GM19023 (cell line): ENCODE results near the gene NDUFAF8.

Source experiments
- ATAC-seq: cut with Tn5 transposase; IDR thresholded peaks from one replicate; pipeline ENCODE4 v1.9.1; 2021; ENCODE audit warnings: mild to moderate bottlenecking, moderate library complexity; ENCODE audit not compliant: unreplicated experiment

NDUFAF8 gene

GRCh38 chr17:81200695-81201580, 38.2 kb upstream of the NDUFAF8 start:
- ATAC-seq, result no peak

- no peak for ATAC-seq
These were observed 36.8 kb upstream of the NDUFAF8 start for GRCh38 chr17:81202318-81202717.

GRCh38 chr17:81203136-81203535, 36.0 kb upstream of the NDUFAF8 start:
- no peak for ATAC-seq

- ATAC-seq, result no peak
These were observed 34.5 kb upstream of the NDUFAF8 start for GRCh38 chr17:81204578-81204977.

GRCh38 chr17:81206166-81206565, 33.0 kb upstream of the NDUFAF8 start:
- ATAC-seq, result no peak

GRCh38 chr17:81206657-81207056, 32.5 kb upstream of the NDUFAF8 start:
- no peak for ATAC-seq

- ATAC-seq, result no peak
These were observed 31.2 kb upstream of the NDUFAF8 start for GRCh38 chr17:81207610-81208581.

- no peak for ATAC-seq
These were observed 30.5 kb upstream of the NDUFAF8 start for GRCh38 chr17:81208651-81209050.

- ATAC-seq, result no peak
These were observed 30.0 kb upstream of the NDUFAF8 start for GRCh38 chr17:81209141-81209540.

- no peak for ATAC-seq
These were observed 28.7 kb upstream of the NDUFAF8 start for GRCh38 chr17:81210466-81210865.

GRCh38 chr17:81210868-81211267, 28.2 kb upstream of the NDUFAF8 start:
- no peak for ATAC-seq

- ATAC-seq, result no peak
These were observed 26.8 kb upstream of the NDUFAF8 start for GRCh38 chr17:81212365-81212764.

GRCh38 chr17:81213978-81214377, 25.1 kb upstream of the NDUFAF8 start:
- no peak for ATAC-seq

- no peak for ATAC-seq
These were observed 21.6 kb upstream of the NDUFAF8 start for GRCh38 chr17:81217491-81217890.

- ATAC-seq, result no peak
These were observed 20.7 kb upstream of the NDUFAF8 start for GRCh38 chr17:81218459-81218858.

GRCh38 chr17:81218991-81219390, 20.1 kb upstream of the NDUFAF8 start:
- no peak for ATAC-seq

- no peak for ATAC-seq
These were observed 19.5 kb upstream of the NDUFAF8 start for GRCh38 chr17:81219476-81220180.

GRCh38 chr17:81221371-81221841, 17.7 kb upstream of the NDUFAF8 start:
- ATAC-seq, result no peak

- no peak for ATAC-seq
These were observed 17.1 kb upstream of the NDUFAF8 start for GRCh38 chr17:81221842-81222619.

- ATAC-seq, result no peak
These were observed 16.6 kb upstream of the NDUFAF8 start for GRCh38 chr17:81222620-81222905.
